Esophagus muscularis mucosa (tissue), 3 donors: Measurements from ENCODE around the gene MRPL54.

Source experiments
- CTCF ChIP-seq, 3 experiments: fragments of 200-600 bp in 2 of 3; fragments of 450-650 bp in 1 of 3; sonication (generic) in 2 of 3; IDR thresholded peaks; one replicate each; pipeline ENCODE4 v1.5.1; 2017 to 2019; ENCODE audit warnings: antibody characterized with exemption in 3 of 3, mild to moderate bottlenecking in 2 of 3, moderate library complexity in 1 of 3
- POLR2A ChIP-seq: fragments of 450-650 bp; IDR thresholded peaks from one replicate; pipeline ENCODE4 v1.6.1; 2017; ENCODE audit warnings: antibody characterized with exemption, moderate library complexity, mild to moderate bottlenecking, low read depth
- POLR2AphosphoS5 ChIP-seq, 2 donors: sonication (generic); formaldehyde crosslinking; IDR thresholded peaks; one replicate each; pipeline ENCODE4 v1.6.1; 2017; ENCODE audit warnings: antibody characterized with exemption in 2 of 2

- TF ChIP-seq POLR2AphosphoS5 (IDR thresholded peaks at IDR 0.05) (no peak), CTCF (IDR thresholded peaks at IDR 0.05) (no peak), POLR2A (no peak)
These were observed 40.5 kb upstream of the MRPL54 start for GRCh38 chr19:3721887-3722442.
